Vagina (tissue), 2 donors: ENCODE results near the gene ZBTB5.

ENCODE experiments used
- POLR2A ChIP-seq, 2 donors: fragments of 450-650 bp; IDR thresholded peaks; one replicate each; pipeline ENCODE4 v1.6.1; 2017; ENCODE audit warnings: antibody characterized with exemption in 2 of 2, mild to moderate bottlenecking in 2 of 2, moderate library complexity in 2 of 2
- POLR2AphosphoS5 ChIP-seq, 2 donors: sonication (generic); formaldehyde crosslinking; IDR thresholded peaks; one replicate each; pipeline ENCODE4 v1.9.0; 2017; ENCODE audit warnings: antibody characterized with exemption in 2 of 2, mild to moderate bottlenecking in 2 of 2, low read depth in 1 of 2; ENCODE audit not compliant: insufficient read depth in 1 of 2
- TF ChIP-seq, protein P1 (sequence below), 3 experiments: fragments of 450-650 bp in 2 of 3; fragments of 200-600 bp in 1 of 3; sonication (generic) in 1 of 3; IDR thresholded peaks; one replicate each; pipeline ENCODE4 v1.5.1; 2017 to 2019; ENCODE audit warnings: antibody characterized with exemption in 3 of 3, mild to moderate bottlenecking in 2 of 3, moderate library complexity in 2 of 3

- TF ChIP-seq POLR2A (IDR thresholded peaks at IDR 0.05) = peak in 1 of 2 donors; percentile 32
- TF ChIP-seq, protein P1, sequence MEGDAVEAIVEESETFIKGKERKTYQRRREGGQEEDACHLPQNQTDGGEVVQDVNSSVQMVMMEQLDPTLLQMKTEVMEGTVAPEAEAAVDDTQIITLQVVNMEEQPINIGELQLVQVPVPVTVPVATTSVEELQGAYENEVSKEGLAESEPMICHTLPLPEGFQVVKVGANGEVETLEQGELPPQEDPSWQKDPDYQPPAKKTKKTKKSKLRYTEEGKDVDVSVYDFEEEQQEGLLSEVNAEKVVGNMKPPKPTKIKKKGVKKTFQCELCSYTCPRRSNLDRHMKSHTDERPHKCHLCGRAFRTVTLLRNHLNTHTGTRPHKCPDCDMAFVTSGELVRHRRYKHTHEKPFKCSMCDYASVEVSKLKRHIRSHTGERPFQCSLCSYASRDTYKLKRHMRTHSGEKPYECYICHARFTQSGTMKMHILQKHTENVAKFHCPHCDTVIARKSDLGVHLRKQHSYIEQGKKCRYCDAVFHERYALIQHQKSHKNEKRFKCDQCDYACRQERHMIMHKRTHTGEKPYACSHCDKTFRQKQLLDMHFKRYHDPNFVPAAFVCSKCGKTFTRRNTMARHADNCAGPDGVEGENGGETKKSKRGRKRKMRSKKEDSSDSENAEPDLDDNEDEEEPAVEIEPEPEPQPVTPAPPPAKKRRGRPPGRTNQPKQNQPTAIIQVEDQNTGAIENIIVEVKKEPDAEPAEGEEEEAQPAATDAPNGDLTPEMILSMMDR (IDR thresholded peaks at IDR 0.05) = no peak
- TF ChIP-seq POLR2AphosphoS5 (IDR thresholded peaks at IDR 0.05; ENCODE audit: insufficient read depth in 1 of 2, low read depth in 1 of 2) = peak; percentile 24 to 89
Measured at GRCh38 chr9:37422289-37423104, 42.8 kb downstream of the ZBTB5 start, which contains the start of gene GRHPR.
